GM19455 (cell line): ENCODE measurements around the gene WASHC2C.
"Not testable (repeated sequence)": the region's sequence is repeated elsewhere in the genome, so short reads cannot be mapped to it uniquely, and the experiment has no call there.

Source experiments
- ATAC-seq: cut with Tn5 transposase; IDR thresholded peaks from one replicate; pipeline ENCODE4 v1.9.1; 2021; ENCODE audit not compliant: unreplicated experiment

WASHC2C gene

GRCh38 chr10:45726703-45727420, at the start of gene WASHC2C:
TSS of gene WASHC2C (plus strand) at chr10:45727266. CDS start at chr10:45727318, 52 bp downstream.
- peak; percentile 97 for ATAC-seq

GRCh38 chr10:45678467-45678866, 48.6 kb upstream of the WASHC2C start:
- not testable (repeated sequence) for ATAC-seq

- ATAC-seq = peak; percentile 71
These were observed 16.8 kb upstream of the WASHC2C start for GRCh38 chr10:45710200-45710796.

GRCh38 chr10:45711223-45711622, 15.8 kb upstream of the WASHC2C start:
- ATAC-seq = not testable (repeated sequence)

- ATAC-seq = not testable (repeated sequence)
These were observed 10.0 kb upstream of the WASHC2C start for GRCh38 chr10:45717053-45717452.

- ATAC-seq = not testable (repeated sequence)
These were observed 9.4 kb upstream of the WASHC2C start for GRCh38 chr10:45717642-45718041.

- ATAC-seq = not testable (repeated sequence)
These were observed 5.6 kb upstream of the WASHC2C start for GRCh38 chr10:45721503-45721902.

- not testable (repeated sequence) for ATAC-seq
These were observed 3.2 kb upstream of the WASHC2C start for GRCh38 chr10:45723851-45724250.

GRCh38 chr10:45727421-45727965, 427 bp downstream of the WASHC2C start:
- peak; percentile 54 for ATAC-seq

- ATAC-seq = not testable (repeated sequence)
These were observed 7.4 kb downstream of the WASHC2C start for GRCh38 chr10:45734449-45734848.

- ATAC-seq = not testable (repeated sequence)
These were observed 7.8 kb downstream of the WASHC2C start for GRCh38 chr10:45734867-45735266.

- not testable (repeated sequence) for ATAC-seq
These were observed 14.5 kb downstream of the WASHC2C start for GRCh38 chr10:45741559-45741958.

- not testable (repeated sequence) for ATAC-seq
These were observed 14.9 kb downstream of the WASHC2C start for GRCh38 chr10:45742014-45742413.

GRCh38 chr10:45751141-45751540, 24.1 kb downstream of the WASHC2C start:
- not testable (repeated sequence) for ATAC-seq

- not testable (repeated sequence) for ATAC-seq
These were observed 25.1 kb downstream of the WASHC2C start for GRCh38 chr10:45752210-45752609.

- ATAC-seq = not testable (repeated sequence)
These were observed 27.0 kb downstream of the WASHC2C start for GRCh38 chr10:45753979-45754495.

GRCh38 chr10:45755083-45755482, 28.0 kb downstream of the WASHC2C start:
- not testable (repeated sequence) for ATAC-seq

GRCh38 chr10:45756065-45756464, 29.0 kb downstream of the WASHC2C start:
- ATAC-seq = not testable (repeated sequence)

GRCh38 chr10:45757661-45758396, 30.8 kb downstream of the WASHC2C start:
- not testable (repeated sequence) for ATAC-seq

GRCh38 chr10:45761622-45762021, 34.6 kb downstream of the WASHC2C start:
- peak; percentile 68 for ATAC-seq

GRCh38 chr10:45763037-45763436, 36.0 kb downstream of the WASHC2C start:
- ATAC-seq = not testable (repeated sequence)
